ENCODE results near the gene HAP1.

Gene HAP1

GRCh38 chr17:41730479-41730878, 4.0 kb downstream of the HAP1 start:
- TF ChIP-seq CTCF (IDR thresholded peaks at IDR 0.05; ENCODE audit: low read depth, low read length, missing control alignments): no peak

GRCh38 chr17:41728056-41728455, 6.4 kb downstream of the HAP1 start:
- no peak for TF ChIP-seq CTCF (IDR thresholded peaks at IDR 0.05; ENCODE audit: low read depth, low read length, missing control alignments)
- no peak for DNase-seq (ENCODE audit: extremely low read depth, low read depth)
- no peak overlapping the region for H3K4me3 ChIP-seq (replicated peaks; ENCODE audit: low read depth, low read length)

More at GRCh38 chr17:41730479-41730878, 4.0 kb downstream of the HAP1 start:
- H3K4me3 ChIP-seq (replicated peaks; ENCODE audit: low read depth, low read length): no peak overlapping the region
- no peak for DNase-seq (ENCODE audit: extremely low read depth, low read depth)

DNA sequence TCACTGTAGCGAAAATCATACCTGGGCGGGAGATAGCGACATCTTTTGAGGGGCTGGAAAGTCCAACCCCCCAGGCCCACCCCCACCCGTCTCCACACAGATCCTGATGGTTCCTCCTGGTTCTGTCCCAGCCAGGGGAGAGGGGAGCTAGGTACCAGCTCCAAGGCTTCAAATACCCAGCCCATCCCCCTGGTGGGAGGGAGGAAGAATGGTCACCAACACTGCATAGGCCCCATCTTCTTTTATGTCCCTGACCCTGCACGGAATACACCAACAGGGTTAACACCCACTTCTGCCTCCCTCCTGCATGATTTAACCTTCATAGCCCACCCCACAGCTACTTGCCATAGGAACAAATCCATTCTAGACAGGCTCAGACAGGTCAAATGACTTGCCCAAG, 9.3 kb downstream of the HAP1 start:
- no peak overlapping the region for H3K4me3 ChIP-seq (replicated peaks; ENCODE audit: low read depth, low read length)
- no peak for TF ChIP-seq CTCF (IDR thresholded peaks at IDR 0.05; ENCODE audit: low read depth, low read length, missing control alignments)
- no peak for DNase-seq (ENCODE audit: extremely low read depth, low read depth)

DNA sequence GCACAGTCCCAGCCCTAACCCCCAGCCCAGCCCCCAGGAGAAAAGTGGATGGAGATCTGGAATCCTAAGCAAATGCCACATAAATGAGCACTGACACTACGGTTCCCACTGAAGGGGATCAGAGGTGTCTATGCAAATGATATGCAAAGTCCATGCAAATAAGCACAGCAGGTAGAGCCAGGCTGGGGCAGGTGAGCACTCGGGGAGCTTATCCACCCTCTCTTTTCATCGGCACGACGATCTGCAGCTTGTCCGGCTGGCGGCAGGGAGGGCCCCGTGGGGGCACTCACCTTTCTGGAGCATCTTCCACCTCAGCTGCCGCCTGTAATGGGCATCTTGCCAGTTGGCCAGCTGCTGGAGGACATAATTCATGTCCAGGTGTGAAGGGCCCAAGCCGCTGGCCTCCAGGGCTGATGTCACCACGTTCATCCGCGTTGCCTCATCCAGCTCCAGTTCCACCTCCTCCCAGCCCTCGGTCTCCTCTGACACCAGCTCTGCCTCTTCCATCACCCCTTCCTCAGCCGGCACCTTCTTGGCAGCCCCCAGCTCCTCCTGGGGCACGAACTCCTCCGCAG, 9.9 kb downstream of the HAP1 start:
- TF ChIP-seq CTCF (IDR thresholded peaks at IDR 0.05; ENCODE audit: low read depth, low read length, missing control alignments): no peak
- no peak for DNase-seq (ENCODE audit: extremely low read depth, low read depth)
- H3K4me3 ChIP-seq (replicated peaks; ENCODE audit: low read depth, low read length): no peak overlapping the region

- H3K4me3 ChIP-seq (replicated peaks; ENCODE audit: low read depth, low read length): no peak overlapping the region
- no peak for DNase-seq (ENCODE audit: extremely low read depth, low read depth)
- no peak for TF ChIP-seq CTCF (IDR thresholded peaks at IDR 0.05; ENCODE audit: low read depth, low read length, missing control alignments)
Observed at GRCh38 chr17:41723801-41724475, 10.5 kb downstream of the HAP1 start.

- no peak for TF ChIP-seq CTCF (IDR thresholded peaks at IDR 0.05; ENCODE audit: low read depth, low read length, missing control alignments)
- no peak overlapping the region for H3K4me3 ChIP-seq (replicated peaks; ENCODE audit: low read depth, low read length)
- no peak for DNase-seq (ENCODE audit: extremely low read depth, low read depth)
Observed at GRCh38 chr17:41722231-41722630, 12.2 kb downstream of the HAP1 start.

- TF ChIP-seq CTCF (IDR thresholded peaks at IDR 0.05; ENCODE audit: low read depth, low read length, missing control alignments): no peak
- DNase-seq (ENCODE audit: extremely low read depth, low read depth): no peak
- no peak overlapping the region for H3K4me3 ChIP-seq (replicated peaks; ENCODE audit: low read depth, low read length)
Observed at GRCh38 chr17:41718287-41718645, 16.2 kb downstream of the HAP1 start.

Data from HFF-Myc (cell line).